ENCODE data around the gene GRID1.

Gene GRID1

GRCh38 chr10:86368987-86369386, 2.4 kb upstream of the GRID1 start:
- H3K27ac Mint-ChIP-seq = no peak overlapping the region
- TF ChIP-seq CTCF (IDR thresholded peaks at IDR 0.05) = no peak
- no peaks in the 10 kb centered on the region for H3K9me3 Mint-ChIP-seq
- H3K4me1 Mint-ChIP-seq = peaks cover 13% of the 10 kb centered on the region
- H3K4me3 Mint-ChIP-seq = no peak overlapping the region
- DNase-seq = no peak
- peaks cover 82% of the 10 kb centered on the region for H3K27me3 Mint-ChIP-seq (ENCODE audit: low read depth, poor library complexity)
- no peaks in the 10 kb centered on the region for H3K36me3 Mint-ChIP-seq (ENCODE audit: low read depth)

GRCh38 chr10:86368046-86368445, 1.5 kb upstream of the GRID1 start:
- Mint-ChIP-seq H3K27me3 (ENCODE audit: low read depth, poor library complexity) (peaks cover 91% of the 10 kb centered on the region), H3K4me1 (peaks cover 15% of the 10 kb centered on the region), H3K36me3 (ENCODE audit: low read depth) (no peaks in the 10 kb centered on the region), H3K4me3 (peak overlapping the region; percentile 66), H3K9me3 (no peaks in the 10 kb centered on the region), H3K27ac (no peak overlapping the region)
- TF ChIP-seq CTCF (IDR thresholded peaks at IDR 0.05) = no peak
- no peak for DNase-seq

GRCh38 chr10:86367152-86367951, 757 bp upstream of the GRID1 start:
- Mint-ChIP-seq H3K27me3 (ENCODE audit: low read depth, poor library complexity) (peaks cover 91% of the 10 kb centered on the region), H3K27ac (no peak overlapping the region), H3K4me1 (peaks cover 20% of the 10 kb centered on the region), H3K9me3 (no peaks in the 10 kb centered on the region), H3K36me3 (ENCODE audit: low read depth) (no peaks in the 10 kb centered on the region), H3K4me3 (peak overlapping the region; percentile 66)
- peak; percentile 51 for DNase-seq
- no peak for TF ChIP-seq CTCF (IDR thresholded peaks at IDR 0.05)

GRCh38 chr10:86366902-86367151, 232 bp upstream of the GRID1 start:
- Mint-ChIP-seq H3K36me3 (ENCODE audit: low read depth) (no peaks in the 10 kb centered on the region), H3K27me3 (ENCODE audit: low read depth, poor library complexity) (peaks cover 91% of the 10 kb centered on the region), H3K27ac (no peak overlapping the region), H3K9me3 (no peaks in the 10 kb centered on the region), H3K4me3 (no peak overlapping the region), H3K4me1 (peaks cover 20% of the 10 kb centered on the region)
- no peak for TF ChIP-seq CTCF (IDR thresholded peaks at IDR 0.05)
- no peak for DNase-seq

- no peak for TF ChIP-seq CTCF (IDR thresholded peaks at IDR 0.05)
- DNase-seq = no peak
- Mint-ChIP-seq H3K9me3 (no peaks in the 10 kb centered on the region), H3K27me3 (ENCODE audit: low read depth, poor library complexity) (peaks cover 91% of the 10 kb centered on the region), H3K4me1 (peaks cover 20% of the 10 kb centered on the region), H3K27ac (no peak overlapping the region), H3K4me3 (peak overlapping the region; percentile 76), H3K36me3 (ENCODE audit: low read depth) (no peaks in the 10 kb centered on the region)
Observed at GRCh38 chr10:86365346-86366032, 1.1 kb downstream of the GRID1 start.

Data from nephron progenitor cell (in vitro differentiated cells).